ENCODE measurements around the gene WASF2. TPM values are rescaled to one million over a fixed set of nuclear protein-coding genes. Genes with fewer than 3 reads are reported as not detected.

The WASF2 gene
- total RNA-seq, 1 donor from 2014 or later = 97.8 TPM

DNA sequence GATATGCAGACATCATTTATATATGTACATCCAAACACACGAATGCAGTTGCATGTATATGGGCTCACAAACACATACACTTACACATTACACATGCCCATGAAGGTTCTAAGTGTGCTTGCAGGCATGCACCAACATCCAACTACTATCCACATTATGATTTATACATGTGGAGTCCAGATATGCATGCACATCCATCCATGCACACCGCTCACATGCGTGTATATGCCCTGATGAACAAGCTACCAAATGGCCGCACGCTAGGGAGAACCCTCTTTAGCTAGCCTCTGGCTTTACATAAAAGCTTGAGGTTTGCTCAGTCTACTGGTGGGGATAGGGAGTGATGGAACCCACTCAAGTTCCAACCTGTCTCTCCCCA is 89.0 kb downstream of the WASF2 start:
- H3K9me3 Mint-ChIP-seq = no peaks in the 10 kb centered on the region
- no peak for DNase-seq (ENCODE audit: low spot score in 2 of 2, unreplicated experiment in 2 of 2)
- H3K36me3 Mint-ChIP-seq = no peaks in the 10 kb centered on the region
- no peaks in the 10 kb centered on the region for H3K27me3 Mint-ChIP-seq (ENCODE audit: low read depth)
- H3K4me1 Mint-ChIP-seq = peaks cover 20% of the 10 kb centered on the region
- H3K4me3 Mint-ChIP-seq = no peak overlapping the region
- H3K27ac Mint-ChIP-seq = no peak overlapping the region
- TF ChIP-seq, protein P1, sequence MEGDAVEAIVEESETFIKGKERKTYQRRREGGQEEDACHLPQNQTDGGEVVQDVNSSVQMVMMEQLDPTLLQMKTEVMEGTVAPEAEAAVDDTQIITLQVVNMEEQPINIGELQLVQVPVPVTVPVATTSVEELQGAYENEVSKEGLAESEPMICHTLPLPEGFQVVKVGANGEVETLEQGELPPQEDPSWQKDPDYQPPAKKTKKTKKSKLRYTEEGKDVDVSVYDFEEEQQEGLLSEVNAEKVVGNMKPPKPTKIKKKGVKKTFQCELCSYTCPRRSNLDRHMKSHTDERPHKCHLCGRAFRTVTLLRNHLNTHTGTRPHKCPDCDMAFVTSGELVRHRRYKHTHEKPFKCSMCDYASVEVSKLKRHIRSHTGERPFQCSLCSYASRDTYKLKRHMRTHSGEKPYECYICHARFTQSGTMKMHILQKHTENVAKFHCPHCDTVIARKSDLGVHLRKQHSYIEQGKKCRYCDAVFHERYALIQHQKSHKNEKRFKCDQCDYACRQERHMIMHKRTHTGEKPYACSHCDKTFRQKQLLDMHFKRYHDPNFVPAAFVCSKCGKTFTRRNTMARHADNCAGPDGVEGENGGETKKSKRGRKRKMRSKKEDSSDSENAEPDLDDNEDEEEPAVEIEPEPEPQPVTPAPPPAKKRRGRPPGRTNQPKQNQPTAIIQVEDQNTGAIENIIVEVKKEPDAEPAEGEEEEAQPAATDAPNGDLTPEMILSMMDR (IDR thresholded peaks at IDR 0.05; ENCODE audit: unreplicated experiment) = no peak

DNA sequence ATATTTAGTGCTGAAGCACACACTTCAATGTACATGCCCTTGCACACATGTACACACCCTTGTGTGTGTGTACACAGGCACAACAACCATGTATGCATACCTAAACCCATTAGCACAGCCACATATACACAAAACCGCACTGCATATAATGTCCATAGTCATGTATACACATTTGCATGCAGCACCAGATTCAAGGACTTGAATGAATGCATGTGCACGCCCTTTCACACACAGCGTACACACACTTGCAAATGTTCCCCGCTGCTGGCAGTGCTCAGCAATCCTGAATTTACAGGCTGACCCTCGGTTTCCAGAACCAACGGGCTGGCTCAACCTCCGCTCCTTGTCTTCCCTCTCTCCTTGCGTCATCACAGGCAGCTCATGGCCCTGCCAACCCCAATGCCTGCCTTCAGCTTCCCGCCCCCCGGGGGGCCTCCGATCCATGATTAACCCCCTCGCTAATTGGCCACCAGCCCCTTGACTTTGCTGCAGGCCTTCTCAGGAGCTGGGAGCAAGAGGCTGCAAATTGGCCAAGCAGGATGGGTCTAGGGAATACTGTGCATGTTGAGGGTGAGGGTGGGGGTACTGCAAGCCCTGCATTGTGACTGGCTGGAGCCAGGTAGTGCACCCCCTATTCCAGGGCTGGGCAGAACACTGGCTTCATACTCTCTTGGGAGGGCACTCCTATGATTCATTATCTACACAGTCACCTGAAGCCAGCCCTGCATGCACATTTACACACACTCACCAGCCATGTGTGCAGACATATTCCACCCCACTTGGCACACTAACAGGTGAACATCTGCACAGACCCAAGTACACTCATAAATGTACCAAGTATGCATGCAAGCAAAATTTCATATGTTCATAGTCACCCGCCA is 89.6 kb downstream of the WASF2 start:
- no peak overlapping the region for H3K4me3 Mint-ChIP-seq
- peaks cover 20% of the 10 kb centered on the region for H3K4me1 Mint-ChIP-seq
- TF ChIP-seq, protein P1 (IDR thresholded peaks at IDR 0.05; ENCODE audit: unreplicated experiment) = no peak
- H3K27ac Mint-ChIP-seq = no peak overlapping the region
- H3K27me3 Mint-ChIP-seq (ENCODE audit: low read depth) = no peaks in the 10 kb centered on the region
- H3K9me3 Mint-ChIP-seq = no peaks in the 10 kb centered on the region
- no peaks in the 10 kb centered on the region for H3K36me3 Mint-ChIP-seq
- DNase-seq (ENCODE audit: low spot score in 2 of 2, unreplicated experiment in 2 of 2) = no peak

DNA sequence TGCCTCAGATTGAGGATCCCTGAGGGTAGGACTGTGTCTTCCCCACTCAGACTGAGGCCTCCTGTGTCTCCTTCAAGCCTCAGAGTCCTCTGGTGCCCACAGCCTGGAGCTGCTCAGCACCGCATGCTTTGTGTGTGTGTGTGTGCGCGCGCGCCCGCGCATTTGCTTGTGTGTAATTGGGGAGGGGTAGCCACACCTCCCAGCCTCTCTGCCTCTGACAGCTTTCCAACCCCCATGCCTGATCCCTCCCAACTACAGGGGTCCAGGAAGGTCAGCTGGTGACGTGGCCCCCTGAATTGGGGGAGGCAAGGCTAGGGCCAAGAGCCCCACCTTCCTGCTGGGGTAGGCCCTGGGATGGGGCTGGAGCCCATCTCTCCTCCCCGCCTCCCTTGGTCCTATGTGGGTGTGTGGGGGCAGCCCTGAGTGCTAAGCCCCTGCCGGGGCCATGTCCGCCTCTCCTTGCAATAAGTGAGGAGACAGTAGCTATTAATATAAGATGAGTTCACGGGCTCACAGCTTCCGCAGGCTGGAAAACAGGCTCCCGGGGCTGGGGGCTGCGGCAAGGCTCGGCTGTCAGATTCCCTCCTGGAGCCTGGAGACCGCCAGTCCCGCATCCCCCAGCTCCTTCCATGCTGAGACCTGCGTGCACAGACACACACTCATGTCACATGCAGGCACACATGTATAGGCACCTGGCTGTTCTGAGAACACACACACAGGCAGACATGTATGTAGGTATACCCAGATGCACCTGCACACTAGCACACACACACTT is 90.5 kb downstream of the WASF2 start:
- TF ChIP-seq, protein P1 (IDR thresholded peaks at IDR 0.05; ENCODE audit: unreplicated experiment) = no peak
- Mint-ChIP-seq H3K4me1 (peaks cover 20% of the 10 kb centered on the region), H3K36me3 (no peaks in the 10 kb centered on the region), H3K27ac (no peak overlapping the region), H3K27me3 (ENCODE audit: low read depth) (no peaks in the 10 kb centered on the region), H3K4me3 (no peak overlapping the region), H3K9me3 (no peaks in the 10 kb centered on the region)
- no peak for DNase-seq (ENCODE audit: low spot score in 2 of 2, unreplicated experiment in 2 of 2)

DNA sequence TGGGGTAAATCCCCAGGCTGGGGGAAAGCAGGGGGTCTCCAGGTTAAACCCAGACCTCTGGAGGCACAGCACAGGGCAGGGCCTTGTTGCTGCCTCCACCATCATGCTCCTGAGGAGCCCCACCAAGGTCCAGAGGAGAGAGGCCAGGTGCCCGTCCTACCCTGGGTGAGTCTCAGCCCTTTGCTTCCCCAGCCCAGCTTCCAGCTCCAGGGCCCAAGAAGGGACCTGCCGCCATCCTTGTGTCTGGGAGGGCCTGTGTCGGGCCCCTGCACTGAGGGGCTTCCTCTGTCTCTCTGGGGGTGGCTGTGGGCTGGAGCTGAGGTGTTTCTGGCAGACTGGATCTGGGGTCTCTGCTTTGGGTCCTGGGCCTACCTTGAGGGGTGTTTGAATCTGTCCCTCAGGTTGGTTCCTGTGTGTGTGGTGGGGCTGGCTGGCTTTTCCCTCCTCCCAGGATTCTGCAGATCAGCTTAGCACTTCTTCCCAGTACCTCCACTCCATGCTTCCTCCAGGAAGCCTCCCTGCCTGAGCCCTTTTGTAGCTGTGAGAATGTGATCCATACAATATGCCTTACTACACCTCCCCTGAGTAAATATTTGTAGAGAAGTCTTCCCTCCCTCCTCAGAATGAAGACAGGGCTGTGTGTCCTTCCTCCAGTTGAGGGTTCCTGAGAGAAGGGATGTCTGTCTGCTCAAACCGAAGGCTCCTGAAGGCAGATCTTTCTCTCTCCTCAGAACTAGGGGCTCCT is 91.4 kb downstream of the WASF2 start:
- H3K27ac Mint-ChIP-seq = no peak overlapping the region
- H3K9me3 Mint-ChIP-seq = no peaks in the 10 kb centered on the region
- H3K36me3 Mint-ChIP-seq = no peaks in the 10 kb centered on the region
- H3K27me3 Mint-ChIP-seq (ENCODE audit: low read depth) = no peaks in the 10 kb centered on the region
- no peak for DNase-seq (ENCODE audit: low spot score in 2 of 2, unreplicated experiment in 2 of 2)
- no peak overlapping the region for H3K4me3 Mint-ChIP-seq
- TF ChIP-seq, protein P1 (IDR thresholded peaks at IDR 0.05; ENCODE audit: unreplicated experiment) = no peak
- peaks cover 16% of the 10 kb centered on the region for H3K4me1 Mint-ChIP-seq

DNA sequence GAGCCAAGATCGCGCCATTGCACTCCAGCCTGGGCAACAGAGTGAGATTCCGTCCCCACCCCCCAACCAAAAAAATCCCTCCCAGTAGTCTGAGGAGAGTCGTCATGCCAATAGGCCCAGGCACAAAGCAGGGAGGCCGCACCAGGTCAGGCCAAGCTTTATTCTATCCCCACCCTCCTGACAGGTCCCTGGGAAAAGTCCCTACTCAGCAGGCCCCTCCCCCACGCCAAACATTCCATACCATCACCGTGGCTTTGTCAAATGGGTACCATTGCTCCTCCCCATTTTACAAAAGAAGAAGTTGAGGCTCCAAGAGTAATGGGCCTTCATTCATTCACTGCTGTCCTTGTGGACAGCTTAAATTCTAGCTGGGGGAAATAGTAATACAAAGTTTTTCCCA is 92.2 kb downstream of the WASF2 start:
- DNase-seq (ENCODE audit: low spot score in 2 of 2, unreplicated experiment in 2 of 2) = no peak
- H3K36me3 Mint-ChIP-seq = no peaks in the 10 kb centered on the region
- H3K9me3 Mint-ChIP-seq = no peaks in the 10 kb centered on the region
- no peak overlapping the region for H3K27ac Mint-ChIP-seq
- H3K4me1 Mint-ChIP-seq = peaks cover 9% of the 10 kb centered on the region
- TF ChIP-seq, protein P1 (IDR thresholded peaks at IDR 0.05; ENCODE audit: unreplicated experiment) = no peak
- no peaks in the 10 kb centered on the region for H3K27me3 Mint-ChIP-seq (ENCODE audit: low read depth)
- no peak overlapping the region for H3K4me3 Mint-ChIP-seq

All from mesothelial cell of epicardium (in vitro differentiated cells).